HEK293 (cell line): Measurements from ENCODE around the gene CSNK2A1.
"Not testable (repeated sequence)": the region's sequence is repeated elsewhere in the genome, so short reads cannot be mapped to it uniquely, and the experiment has no call there.

Source experiments
- CTCF ChIA-PET: fragments of 350-600 bp; formaldehyde crosslinking; extraction: SDS; loops from one replicate; lab custom pipeline; 2021; ENCODE audit warnings: antibody characterized with exemption; lab: Yijun Ruan, JAX
- POLR2A ChIA-PET: fragments of 300-600 bp; formaldehyde crosslinking; extraction: SDS; loops from one replicate; lab custom pipeline; 2020; ENCODE audit warnings: antibody characterized with exemption, inconsistent platforms; lab: Yijun Ruan, JAX
- H3K27ac ChIP-seq: fragments of 200-500 bp; sonication (Bioruptor generic); 2 replicates; pipeline ENCODE4 v1.5.1; 2014; ENCODE audit warnings: low read depth, low read length, control low read depth, inconsistent platforms; ENCODE audit errors: extremely low read depth
- H3K36me3 ChIP-seq, 2 experiments: fragments of 200-500 bp in 1 of 2; sonication (Bioruptor generic) in 1 of 2; 1 replicate in 1 of 2; 2 replicates in 1 of 2; pipeline ENCODE4 v1.5.1; 2014 to 2017; ENCODE audit warnings: inconsistent platforms in 2 of 2, low read length in 2 of 2; ENCODE audit not compliant: control insufficient read depth in 2 of 2, insufficient read depth in 1 of 2
- H3K4me1 ChIP-seq: fragments of 200-500 bp; sonication (Bioruptor generic); 2 replicates; pipeline ENCODE4 v1.5.1; 2014; ENCODE audit warnings: mild to moderate bottlenecking, low read length, inconsistent platforms; ENCODE audit not compliant: control insufficient read depth, insufficient read depth
- H3K4me3 ChIP-seq: 2 replicates; pipeline ENCODE4 v1.5.1; 2011; ENCODE audit warnings: low read depth, mild to moderate bottlenecking, control low read depth, low read length, moderate library complexity
- H3K9me3 ChIP-seq: fragments of 200-500 bp; sonication (Bioruptor generic); 2 replicates; pipeline ENCODE4 v1.5.1; 2014; ENCODE audit warnings: low read depth, low read length, inconsistent platforms; ENCODE audit not compliant: control insufficient read depth, insufficient read depth
- GLI4 ChIP-seq: fragments of 450-650 bp; formaldehyde crosslinking; IDR thresholded peaks from 2 replicates; pipeline ENCODE4 v1.5.1; 2016; ENCODE audit warnings: missing biosample characterization, missing genetic modification characterization
- HOXD13 ChIP-seq: sonication (generic); formaldehyde crosslinking; IDR thresholded peaks from 2 replicates; pipeline ENCODE4 v1.8.0; 2022; ENCODE audit warnings: missing genetic modification reagents, borderline replicate concordance
- PRDM1 ChIP-seq: fragments of 450-650 bp; formaldehyde crosslinking; IDR thresholded peaks from 2 replicates; pipeline ENCODE4; 2016; ENCODE audit warnings: missing biosample characterization, missing genetic modification characterization
- WT1 ChIP-seq: fragments of 450-650 bp; formaldehyde crosslinking; IDR thresholded peaks from 2 replicates; pipeline ENCODE4 v1.5.1; 2016; ENCODE audit warnings: missing biosample characterization, missing genetic modification characterization
- YY1 ChIP-seq: fragments of 450-650 bp; formaldehyde crosslinking; IDR thresholded peaks from 2 replicates; pipeline ENCODE4 v1.5.1; 2018; ENCODE audit warnings: missing biosample characterization, missing genetic modification characterization
- ZNF10 ChIP-seq: fragments of 450-650 bp; formaldehyde crosslinking; IDR thresholded peaks from 2 replicates; pipeline ENCODE4 v1.5.1; 2017; ENCODE audit warnings: missing biosample characterization, missing genetic modification characterization
- ZNF132 ChIP-seq: fragments of 450-650 bp; formaldehyde crosslinking; IDR thresholded peaks from 2 replicates; pipeline ENCODE4 v1.5.1; 2017; ENCODE audit warnings: missing biosample characterization, missing genetic modification characterization, borderline replicate concordance
- ZNF133 ChIP-seq: fragments of 450-650 bp; formaldehyde crosslinking; IDR thresholded peaks from 2 replicates; pipeline ENCODE4 v1.5.1; 2016; ENCODE audit warnings: missing biosample characterization, missing genetic modification characterization
- ZNF169 ChIP-seq: fragments of 450-650 bp; formaldehyde crosslinking; IDR thresholded peaks from 2 replicates; pipeline ENCODE4 v1.5.1; 2016; ENCODE audit warnings: missing biosample characterization, missing genetic modification characterization
- ZNF23 ChIP-seq: fragments of 450-650 bp; formaldehyde crosslinking; IDR thresholded peaks from 2 replicates; pipeline ENCODE4 v1.5.1; 2016; ENCODE audit warnings: missing biosample characterization, missing genetic modification characterization, borderline replicate concordance
- ZNF311 ChIP-seq: fragments of 450-650 bp; formaldehyde crosslinking; IDR thresholded peaks from 2 replicates; pipeline ENCODE4 v1.5.1; 2017; ENCODE audit warnings: missing biosample characterization, missing genetic modification characterization, borderline replicate concordance
- ZNF350 ChIP-seq: fragments of 450-650 bp; formaldehyde crosslinking; IDR thresholded peaks from 2 replicates; pipeline ENCODE4 v1.5.0; 2017; ENCODE audit warnings: missing biosample characterization, mild to moderate bottlenecking, missing genetic modification characterization
- ZNF548 ChIP-seq: fragments of 450-650 bp; formaldehyde crosslinking; IDR thresholded peaks from 2 replicates; pipeline ENCODE4 v1.5.1; 2016; ENCODE audit warnings: missing biosample characterization, missing genetic modification characterization
- ZNF600 ChIP-seq: fragments of 450-650 bp; formaldehyde crosslinking; IDR thresholded peaks from 2 replicates; pipeline ENCODE4 v1.5.1; 2016; ENCODE audit warnings: missing biosample characterization, missing genetic modification characterization
- ZNF664 ChIP-seq: fragments of 450-650 bp; formaldehyde crosslinking; IDR thresholded peaks from 2 replicates; pipeline ENCODE4 v1.5.1; 2016; ENCODE audit warnings: missing biosample characterization, missing genetic modification characterization
- ZNF792 ChIP-seq: fragments of 450-650 bp; formaldehyde crosslinking; IDR thresholded peaks from 2 replicates; pipeline ENCODE4 v1.5.1; 2016; ENCODE audit warnings: missing biosample characterization, missing genetic modification characterization
- TF ChIP-seq, protein P1 (sequence below): fragments of 450-650 bp; formaldehyde crosslinking; IDR thresholded peaks from 2 replicates; pipeline ENCODE4 v1.5.1; 2016; ENCODE audit warnings: missing biosample characterization, missing genetic modification characterization
- TF ChIP-seq, protein P2 (sequence below): fragments of 450-650 bp; formaldehyde crosslinking; IDR thresholded peaks from 2 replicates; pipeline ENCODE4 v1.5.1; 2016; ENCODE audit warnings: missing biosample characterization, missing genetic modification characterization, borderline replicate concordance
- TF ChIP-seq, protein P3 (sequence below): fragments of 450-650 bp; formaldehyde crosslinking; IDR thresholded peaks from 2 replicates; pipeline ENCODE4 v1.5.1; 2016; ENCODE audit warnings: missing biosample characterization, missing genetic modification characterization

CSNK2A1 gene

DNA sequence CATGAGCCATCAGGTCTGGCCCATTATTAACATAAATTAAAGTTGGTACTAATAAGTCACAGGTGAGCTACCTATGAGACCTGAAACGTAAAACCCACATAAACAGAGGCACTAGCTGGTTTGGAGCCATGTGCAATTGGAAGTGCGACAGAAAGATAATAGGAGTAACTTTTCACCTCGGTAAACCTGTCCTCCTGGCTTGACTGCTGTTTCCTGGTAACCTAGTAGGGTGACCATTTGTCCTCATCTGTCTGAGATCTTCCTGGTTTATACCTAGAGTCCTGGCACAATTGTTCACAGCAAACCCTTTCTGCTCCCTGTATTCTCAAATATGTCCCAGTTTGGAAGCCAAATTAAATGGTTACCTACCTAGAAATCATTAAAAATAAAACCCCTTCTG is 88.6 kb downstream of the CSNK2A1 start:
- CTCF ChIA-PET: interaction anchor here (0.7 kb wide), 1 partner anchor 24 kb away, joined by 3 read pairs; no protein-coding TSS in a partner anchor
- TF ChIP-seq, protein P1, sequence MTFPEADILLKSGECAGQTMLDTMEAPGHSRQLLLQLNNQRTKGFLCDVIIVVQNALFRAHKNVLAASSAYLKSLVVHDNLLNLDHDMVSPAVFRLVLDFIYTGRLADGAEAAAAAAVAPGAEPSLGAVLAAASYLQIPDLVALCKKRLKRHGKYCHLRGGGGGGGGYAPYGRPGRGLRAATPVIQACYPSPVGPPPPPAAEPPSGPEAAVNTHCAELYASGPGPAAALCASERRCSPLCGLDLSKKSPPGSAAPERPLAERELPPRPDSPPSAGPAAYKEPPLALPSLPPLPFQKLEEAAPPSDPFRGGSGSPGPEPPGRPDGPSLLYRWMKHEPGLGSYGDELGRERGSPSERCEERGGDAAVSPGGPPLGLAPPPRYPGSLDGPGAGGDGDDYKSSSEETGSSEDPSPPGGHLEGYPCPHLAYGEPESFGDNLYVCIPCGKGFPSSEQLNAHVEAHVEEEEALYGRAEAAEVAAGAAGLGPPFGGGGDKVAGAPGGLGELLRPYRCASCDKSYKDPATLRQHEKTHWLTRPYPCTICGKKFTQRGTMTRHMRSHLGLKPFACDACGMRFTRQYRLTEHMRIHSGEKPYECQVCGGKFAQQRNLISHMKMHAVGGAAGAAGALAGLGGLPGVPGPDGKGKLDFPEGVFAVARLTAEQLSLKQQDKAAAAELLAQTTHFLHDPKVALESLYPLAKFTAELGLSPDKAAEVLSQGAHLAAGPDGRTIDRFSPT (tag by site-specific recombination): no peak
- no peak for TF ChIP-seq HOXD13 (CRISPR knock-in tag)
- no peak for TF ChIP-seq ZNF169 (tag by site-specific recombination)
- no peak for TF ChIP-seq ZNF548 (tag by site-specific recombination)
- no peak for TF ChIP-seq ZNF132 (tag by site-specific recombination)
- TF ChIP-seq ZNF600 (tag by site-specific recombination): no peak
- no peak for TF ChIP-seq GLI4 (tag by site-specific recombination)
- TF ChIP-seq ZNF23 (tag by site-specific recombination): no peak
- TF ChIP-seq ZNF350 (tag by site-specific recombination): no peak
- TF ChIP-seq ZNF664 (tag by site-specific recombination): no peak
- TF ChIP-seq, all 188 proteins: peak for 0
- Histone ChIP-seq H3K9me3 (no peaks in the 10 kb centered on the region), H3K4me3 (no peak overlapping the region), H3K4me1 (peaks cover 4% of the 10 kb centered on the region), H3K27ac (no peak overlapping the region), H3K36me3 (peaks cover 0 to 10% of the 10 kb centered on the region in 2 experiments; a peak in 1 of 3 replicates)
- POLR2A ChIA-PET: interaction anchor here (0.6 kb wide), 1 partner anchor 44 kb away, joined by 3 read pairs; no protein-coding TSS in a partner anchor

DNA sequence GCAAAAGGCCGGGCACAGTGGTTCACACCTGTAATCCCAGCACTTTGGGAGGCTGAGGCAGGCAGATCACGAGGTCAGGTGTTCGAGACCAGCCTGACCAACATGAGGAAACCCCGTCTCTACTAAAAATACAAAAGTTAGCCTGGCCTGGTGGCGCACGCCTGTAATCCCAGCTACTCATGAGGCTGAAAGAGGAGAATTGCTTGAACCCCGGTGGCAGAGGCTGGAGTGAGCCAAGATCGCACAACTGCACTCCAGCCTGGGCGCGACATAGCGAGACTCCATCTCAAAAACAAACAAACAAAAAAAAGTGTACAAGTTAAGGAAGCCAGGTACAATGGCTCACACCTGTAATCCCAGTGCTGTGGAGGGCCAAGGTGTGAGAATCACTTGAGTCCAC is 91.6 kb downstream of the CSNK2A1 start:
- H3K36me3 ChIP-seq, H3K4me1 ChIP-seq, CTCF ChIA-PET, H3K27ac ChIP-seq, H3K4me3 ChIP-seq, H3K9me3 ChIP-seq, POLR2A ChIA-PET: not testable (repeated sequence)

DNA sequence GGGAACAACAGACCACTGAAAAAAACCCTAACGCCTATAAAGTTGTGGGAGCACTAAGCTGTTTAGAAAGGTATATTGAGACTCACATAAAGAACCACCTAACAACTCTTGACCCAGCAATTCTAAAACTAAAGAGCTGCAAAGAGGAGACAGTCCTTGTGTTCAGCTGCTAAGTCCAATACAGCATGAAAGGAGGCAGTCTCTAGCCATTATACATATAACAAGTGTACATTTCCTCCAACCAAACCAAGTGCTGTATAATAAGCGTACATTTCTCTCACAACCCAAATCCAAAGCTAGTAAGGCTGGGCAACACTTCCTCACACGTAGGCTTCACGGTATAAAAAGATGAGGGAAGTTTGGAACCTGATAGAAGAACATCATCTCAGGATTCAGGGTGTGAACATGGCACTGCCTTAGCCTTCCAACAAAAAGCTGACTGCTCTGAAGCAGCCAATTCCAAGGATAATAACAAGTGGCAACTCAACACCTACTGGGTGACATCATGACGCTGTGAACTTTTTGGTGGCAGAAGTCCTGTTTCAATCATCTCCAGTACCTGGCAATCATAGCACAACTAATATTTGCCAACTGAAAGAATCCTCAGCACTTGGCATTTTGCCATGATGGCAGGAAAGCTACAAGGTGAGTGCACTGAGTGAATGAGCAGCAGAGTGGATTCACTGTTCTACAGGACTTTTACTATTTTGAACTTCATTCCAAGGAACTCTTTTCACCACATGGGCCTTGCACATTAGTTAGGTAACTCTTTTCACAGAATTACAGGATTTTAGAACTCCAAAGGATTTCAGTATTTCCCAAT is 97.9 kb downstream of the CSNK2A1 start:
- H3K4me3 ChIP-seq: no peak overlapping the region
- H3K27ac ChIP-seq: no peak overlapping the region
- no peaks in the 10 kb centered on the region for H3K4me1 ChIP-seq
- peaks cover 45 to 61% of the 10 kb centered on the region in 2 experiments for H3K36me3 ChIP-seq
- ChIA-PET CTCF (interaction anchor here (0.9 to 2.2 kb wide), 7 partner anchors 10 to 92 kb away, joined by 3 to 14 read pairs (median 4); no protein-coding TSS in a partner anchor), POLR2A (interaction anchor here (1.0 kb wide), 1 partner anchor 98 kb away, joined by 3 read pairs; the partner anchor contains the start of gene NRSN2)
- TF ChIP-seq ZNF792 (tag by site-specific recombination): no peak
- TF ChIP-seq PRDM1 (tag by site-specific recombination): peak; percentile 75
- no peaks in the 10 kb centered on the region for H3K9me3 ChIP-seq

DNA sequence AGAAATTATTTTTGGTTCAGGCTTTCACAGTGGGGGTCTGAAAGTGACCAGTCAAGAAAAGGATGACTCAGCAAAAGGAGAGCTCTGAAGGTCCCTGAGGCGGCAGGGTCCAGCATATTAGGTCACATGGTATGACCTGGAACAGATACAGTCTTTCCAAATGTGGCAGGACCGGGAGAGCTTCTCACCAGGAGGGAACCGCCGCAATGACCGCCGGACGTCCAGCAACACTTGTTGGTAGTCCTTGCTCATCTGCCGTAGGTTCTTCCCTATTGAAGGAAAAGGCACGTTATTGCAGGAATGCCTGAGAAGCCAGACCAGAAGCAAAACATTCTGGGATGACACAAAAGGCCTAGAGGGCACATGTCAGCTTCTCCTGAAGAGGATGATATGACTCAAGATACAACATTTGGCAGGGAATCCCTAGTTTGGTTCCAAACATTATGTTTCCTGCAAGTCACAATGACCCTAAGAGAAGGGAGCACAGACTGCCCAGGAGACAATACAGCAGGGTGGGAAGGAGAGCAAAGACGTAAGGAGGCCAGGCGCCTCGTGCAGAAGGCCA is 98.6 kb downstream of the CSNK2A1 start:
- CTCF ChIA-PET: interaction anchor here (0.9 to 2.2 kb wide), 5 partner anchors 10 to 34 kb away, joined by 3 to 14 read pairs (median 4); no protein-coding TSS in a partner anchor

More for the DNA sequence above, 98.6 kb downstream of the CSNK2A1 start:
- Histone ChIP-seq H3K36me3 (peaks cover 49 to 69% of the 10 kb centered on the region in 2 experiments), H3K4me3 (no peak overlapping the region), H3K9me3 (no peaks in the 10 kb centered on the region), H3K27ac (no peak overlapping the region), H3K4me1 (no peaks in the 10 kb centered on the region)
- TF ChIP-seq ZNF133: no peak
- TF ChIP-seq YY1 (tag by site-specific recombination): no peak
- no peak for TF ChIP-seq ZNF10 (tag by site-specific recombination)
- TF ChIP-seq, protein P2, sequence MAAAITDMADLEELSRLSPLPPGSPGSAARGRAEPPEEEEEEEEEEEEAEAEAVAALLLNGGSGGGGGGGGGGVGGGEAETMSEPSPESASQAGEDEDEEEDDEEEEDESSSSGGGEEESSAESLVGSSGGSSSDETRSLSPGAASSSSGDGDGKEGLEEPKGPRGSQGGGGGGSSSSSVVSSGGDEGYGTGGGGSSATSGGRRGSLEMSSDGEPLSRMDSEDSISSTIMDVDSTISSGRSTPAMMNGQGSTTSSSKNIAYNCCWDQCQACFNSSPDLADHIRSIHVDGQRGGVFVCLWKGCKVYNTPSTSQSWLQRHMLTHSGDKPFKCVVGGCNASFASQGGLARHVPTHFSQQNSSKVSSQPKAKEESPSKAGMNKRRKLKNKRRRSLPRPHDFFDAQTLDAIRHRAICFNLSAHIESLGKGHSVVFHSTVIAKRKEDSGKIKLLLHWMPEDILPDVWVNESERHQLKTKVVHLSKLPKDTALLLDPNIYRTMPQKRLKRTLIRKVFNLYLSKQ (tag by site-specific recombination): no peak
- no peak for TF ChIP-seq WT1 (tag by site-specific recombination)
- TF ChIP-seq, protein P3, sequence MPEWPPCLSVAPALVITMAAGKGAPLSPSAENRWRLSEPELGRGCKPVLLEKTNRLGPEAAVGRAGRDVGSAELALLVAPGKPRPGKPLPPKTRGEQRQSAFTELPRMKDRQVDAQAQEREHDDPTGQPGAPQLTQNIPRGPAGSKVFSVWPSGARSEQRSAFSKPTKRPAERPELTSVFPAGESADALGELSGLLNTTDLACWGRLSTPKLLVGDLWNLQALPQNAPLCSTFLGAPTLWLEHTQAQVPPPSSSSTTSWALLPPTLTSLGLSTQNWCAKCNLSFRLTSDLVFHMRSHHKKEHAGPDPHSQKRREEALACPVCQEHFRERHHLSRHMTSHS (tag by site-specific recombination): no peak
- TF ChIP-seq ZNF600 (tag by site-specific recombination): peak; percentile 39; the same call in 1 of the 2 replicates
- TF ChIP-seq ZNF311 (tag by site-specific recombination): no peak
- POLR2A ChIA-PET: no interaction called here
